Cerebellar nuclear complex (tissue), 1 donor: ENCODE data around the gene LZTFL1.

Experiments
- DNase-seq, 2 experiments: peaks; one replicate each; lab custom pipeline; 2025; lab: John Stamatoyannopoulos, UW

LZTFL1 gene

GRCh38 chr3:45786801-45787495 is 55.0 kb downstream of the LZTFL1 start:
- no peak for DNase-seq

- no peak for DNase-seq
Measured at GRCh38 chr3:45785605-45786150, 56.2 kb downstream of the LZTFL1 start.

GRCh38 chr3:45783667-45784066 is 58.3 kb downstream of the LZTFL1 start:
- no peak for DNase-seq

- no peak for DNase-seq
Measured at GRCh38 chr3:45782381-45782780, 59.5 kb downstream of the LZTFL1 start.

GRCh38 chr3:45781841-45782240 is 60.1 kb downstream of the LZTFL1 start:
- no peak for DNase-seq

GRCh38 chr3:45781271-45781670 is 60.6 kb downstream of the LZTFL1 start:
- DNase-seq = no peak

- no peak for DNase-seq
Measured at GRCh38 chr3:45779746-45780735, 61.9 kb downstream of the LZTFL1 start.

GRCh38 chr3:45778761-45779201 is 63.1 kb downstream of the LZTFL1 start:
- DNase-seq = no peak

- no peak for DNase-seq
Measured at GRCh38 chr3:45777746-45778386, 64.1 kb downstream of the LZTFL1 start.

- no peak for DNase-seq
Measured at GRCh38 chr3:45777111-45777745, 64.7 kb downstream of the LZTFL1 start.

- no peak for DNase-seq
Measured at GRCh38 chr3:45776611-45777010, 65.3 kb downstream of the LZTFL1 start.

GRCh38 chr3:45776301-45776595 is 65.7 kb downstream of the LZTFL1 start:
- DNase-seq = no peak

GRCh38 chr3:45775571-45776300 is 66.2 kb downstream of the LZTFL1 start:
- DNase-seq = no peak

- no peak for DNase-seq
Measured at GRCh38 chr3:45774581-45775521, 67.1 kb downstream of the LZTFL1 start.

- no peak for DNase-seq
Measured at GRCh38 chr3:45773714-45774449, 68.0 kb downstream of the LZTFL1 start.
